Neural progenitor cell (in vitro differentiated cells): ENCODE data around the gene OAS1. TPM values are rescaled to one million over a fixed set of nuclear protein-coding genes. Genes with fewer than 3 reads are reported as not detected.

Experiments
- DNase-seq: peaks from one replicate; pipeline ENCODE4 v3.0.0-alpha.2; 2016; ENCODE audit warnings: low spot score
- H2AFZ ChIP-seq: fragments of 200-600 bp; sonication (generic); replicated peaks from 2 replicates; pipeline ENCODE4 v1.6.1; 2016; ENCODE audit warnings: antibody characterized with exemption
- H3F3A ChIP-seq: fragments of 200-600 bp; sonication (generic); 2 replicates; pipeline ENCODE4 v1.6.1; 2016; ENCODE audit warnings: antibody characterized with exemption, low read depth
- H3K27ac ChIP-seq: fragments of 200-600 bp; sonication (generic); 2 replicates; pipeline ENCODE4 v1.5.1; 2016; ENCODE audit warnings: mild to moderate bottlenecking
- H3K27me3 ChIP-seq: fragments of 200-600 bp; sonication (generic); 2 replicates; pipeline ENCODE4 v1.6.1; 2016; ENCODE audit warnings: mild to moderate bottlenecking, moderate library complexity
- H3K36me3 ChIP-seq: fragments of 200-600 bp; sonication (generic); 2 replicates; pipeline ENCODE4 v1.5.1; 2016
- H3K4me1 ChIP-seq: fragments of 200-600 bp; sonication (generic); 2 replicates; pipeline ENCODE4 v1.6.1; 2016; ENCODE audit warnings: mixed run types
- H3K4me2 ChIP-seq: fragments of 200-600 bp; sonication (generic); 2 replicates; pipeline ENCODE4 v1.6.1; 2016
- H3K4me3 ChIP-seq: fragments of 200-600 bp; sonication (generic); 2 replicates; pipeline ENCODE4 v1.5.1; 2016
- H3K79me2 ChIP-seq: fragments of 200-600 bp; sonication (generic); 2 replicates; pipeline ENCODE4 v1.6.1; 2016; ENCODE audit warnings: low read depth
- H3K9ac ChIP-seq: fragments of 200-600 bp; sonication (generic); 2 replicates; pipeline ENCODE4 v1.6.1; 2016
- H3K9me3 ChIP-seq: fragments of 200-600 bp; sonication (generic); 2 replicates; pipeline ENCODE4 v1.5.1; 2016; ENCODE audit warnings: low read depth
- H4K20me1 ChIP-seq: fragments of 200-600 bp; sonication (generic); 2 replicates; pipeline ENCODE4 v1.6.1; 2016; ENCODE audit warnings: low read depth
- H3K27ac Mint-ChIP-seq: 3 replicates; pipeline ENCODE4 v1.8.0; 2021; ENCODE audit warnings: mixed read lengths
- H3K27me3 Mint-ChIP-seq: 2 replicates; pipeline ENCODE4 v1.8.0; 2022; ENCODE audit warnings: low read depth, mild to moderate bottlenecking, inconsistent platforms, moderate library complexity, mixed read lengths; ENCODE audit not compliant: insufficient read depth
- H3K36me3 Mint-ChIP-seq: 3 replicates; pipeline ENCODE4 v1.8.0; 2021; ENCODE audit warnings: mixed read lengths
- H3K4me1 Mint-ChIP-seq: 3 replicates; pipeline ENCODE4 v1.8.0; 2021; ENCODE audit warnings: mixed read lengths
- H3K4me3 Mint-ChIP-seq: 3 replicates; pipeline ENCODE4 v1.8.0; 2021; ENCODE audit warnings: mild to moderate bottlenecking, moderate library complexity, mixed read lengths
- H3K9me3 Mint-ChIP-seq: 3 replicates; pipeline ENCODE4 v1.8.0; 2020; ENCODE audit warnings: mixed read lengths
- EZH2 ChIP-seq: fragments of 200-600 bp; sonication (generic); IDR thresholded peaks from 2 replicates; pipeline ENCODE4 v1.6.1; 2017; ENCODE audit warnings: antibody characterized with exemption, mild to moderate bottlenecking, moderate library complexity
- EZH2phosphoT487 ChIP-seq: fragments of 200-600 bp; sonication (generic); IDR thresholded peaks from 2 replicates; pipeline ENCODE4 v1.6.1; 2017; ENCODE audit warnings: antibody characterized with exemption
- total RNA-seq: library from RNA; depleted of rRNA; stranded (reverse); fragments of >200 nt; gene quantifications from 2 replicates; pipeline ENCODE4 v1.2.3, GENCODE V29; 2015; ENCODE audit warnings: low replicate concordance
- TF ChIP-seq, protein P1 (sequence below): fragments of 200-600 bp; sonication (generic); IDR thresholded peaks from 2 replicates; pipeline ENCODE4 v1.5.1; 2017; ENCODE audit warnings: antibody characterized with exemption, mild to moderate bottlenecking

OAS1 gene
- total RNA-seq, 1 donor from 2014 or later = not detected

DNA sequence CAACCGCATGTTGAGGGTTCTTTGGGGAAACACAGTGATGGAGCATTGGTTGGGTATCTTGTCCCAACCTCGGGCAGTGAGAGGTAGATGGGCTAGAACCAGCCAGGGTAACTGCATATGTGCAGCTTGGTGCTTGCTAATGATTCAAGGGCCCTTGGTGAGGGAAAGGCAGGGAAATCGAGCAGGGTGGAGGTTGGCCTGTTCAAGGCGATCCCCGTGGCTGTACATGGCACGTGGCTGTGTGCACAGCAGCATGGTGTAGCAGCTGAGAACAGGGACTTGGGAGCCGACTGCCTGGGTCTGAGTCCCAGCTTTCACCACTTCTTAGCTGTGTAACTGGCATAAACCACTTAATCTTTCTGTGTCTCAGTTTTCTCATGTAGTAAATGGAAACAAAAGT is 45.5 kb upstream of the OAS1 start:
- H3K4me1 Mint-ChIP-seq = no peaks in the 10 kb centered on the region
- TF ChIP-seq EZH2 (no peak), EZH2phosphoT487 (no peak)
- TF ChIP-seq, protein P1, sequence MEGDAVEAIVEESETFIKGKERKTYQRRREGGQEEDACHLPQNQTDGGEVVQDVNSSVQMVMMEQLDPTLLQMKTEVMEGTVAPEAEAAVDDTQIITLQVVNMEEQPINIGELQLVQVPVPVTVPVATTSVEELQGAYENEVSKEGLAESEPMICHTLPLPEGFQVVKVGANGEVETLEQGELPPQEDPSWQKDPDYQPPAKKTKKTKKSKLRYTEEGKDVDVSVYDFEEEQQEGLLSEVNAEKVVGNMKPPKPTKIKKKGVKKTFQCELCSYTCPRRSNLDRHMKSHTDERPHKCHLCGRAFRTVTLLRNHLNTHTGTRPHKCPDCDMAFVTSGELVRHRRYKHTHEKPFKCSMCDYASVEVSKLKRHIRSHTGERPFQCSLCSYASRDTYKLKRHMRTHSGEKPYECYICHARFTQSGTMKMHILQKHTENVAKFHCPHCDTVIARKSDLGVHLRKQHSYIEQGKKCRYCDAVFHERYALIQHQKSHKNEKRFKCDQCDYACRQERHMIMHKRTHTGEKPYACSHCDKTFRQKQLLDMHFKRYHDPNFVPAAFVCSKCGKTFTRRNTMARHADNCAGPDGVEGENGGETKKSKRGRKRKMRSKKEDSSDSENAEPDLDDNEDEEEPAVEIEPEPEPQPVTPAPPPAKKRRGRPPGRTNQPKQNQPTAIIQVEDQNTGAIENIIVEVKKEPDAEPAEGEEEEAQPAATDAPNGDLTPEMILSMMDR = no peak
- no peak overlapping the region for H3K27ac Mint-ChIP-seq
- Histone ChIP-seq H3K4me2 (no peak overlapping the region), H3K79me2 (no peaks in the 10 kb centered on the region), H3K27me3 (peaks cover 11% of the 10 kb centered on the region), H3K27ac (no peak overlapping the region), H4K20me1 (no peaks in the 10 kb centered on the region), H3K9ac (no peak overlapping the region), H3K4me1 (no peaks in the 10 kb centered on the region), H3K9me3 (no peaks in the 10 kb centered on the region), H2AFZ (no peak overlapping the region), H3K36me3 (no peaks in the 10 kb centered on the region), H3F3A (no peaks in the 10 kb centered on the region), H3K4me3 (no peak overlapping the region)
- no peak overlapping the region for H3K4me3 Mint-ChIP-seq
- peaks cover 12% of the 10 kb centered on the region for H3K27me3 Mint-ChIP-seq
- no peak for DNase-seq
- peaks cover 3% of the 10 kb centered on the region for H3K36me3 Mint-ChIP-seq
- peaks cover 2% of the 10 kb centered on the region for H3K9me3 Mint-ChIP-seq

- Histone ChIP-seq H3F3A (no peaks in the 10 kb centered on the region), H2AFZ (no peak overlapping the region), H3K4me3 (no peak overlapping the region), H3K27me3 (peaks cover 26% of the 10 kb centered on the region), H3K79me2 (no peaks in the 10 kb centered on the region), H4K20me1 (no peaks in the 10 kb centered on the region), H3K9ac (no peak overlapping the region), H3K36me3 (no peaks in the 10 kb centered on the region), H3K27ac (no peak overlapping the region), H3K4me1 (no peaks in the 10 kb centered on the region), H3K4me2 (no peak overlapping the region), H3K9me3 (no peaks in the 10 kb centered on the region)
- TF ChIP-seq EZH2 (no peak), EZH2phosphoT487 (no peak)
- TF ChIP-seq, protein P1 = no peak
- Mint-ChIP-seq H3K9me3 (peaks cover 2% of the 10 kb centered on the region), H3K27me3 (peaks cover 16% of the 10 kb centered on the region), H3K36me3 (peaks cover 3% of the 10 kb centered on the region), H3K4me3 (no peak overlapping the region), H3K27ac (no peak overlapping the region), H3K4me1 (no peaks in the 10 kb centered on the region)
- no peak for DNase-seq
Observed at GRCh38 chr12:112862636-112863290, 44.0 kb upstream of the OAS1 start.

GRCh38 chr12:112868459-112869041 is 38.2 kb upstream of the OAS1 start:
- Mint-ChIP-seq H3K27me3 (peaks cover 14% of the 10 kb centered on the region), H3K27ac (no peak overlapping the region), H3K9me3 (no peaks in the 10 kb centered on the region), H3K36me3 (no peaks in the 10 kb centered on the region), H3K4me3 (no peak overlapping the region), H3K4me1 (no peaks in the 10 kb centered on the region)
- H3F3A ChIP-seq = no peaks in the 10 kb centered on the region
- H3K9ac ChIP-seq = no peak overlapping the region
- no peak for TF ChIP-seq EZH2
- TF ChIP-seq, protein P1 = no peak
- TF ChIP-seq EZH2phosphoT487 = no peak
- H3K4me3 ChIP-seq = no peak overlapping the region
- H2AFZ ChIP-seq = no peak overlapping the region
- H3K4me1 ChIP-seq = no peaks in the 10 kb centered on the region
- no peaks in the 10 kb centered on the region for H3K9me3 ChIP-seq
- no peaks in the 10 kb centered on the region for H3K79me2 ChIP-seq
- H3K4me2 ChIP-seq = no peak overlapping the region
- H3K27me3 ChIP-seq = peaks cover 60% of the 10 kb centered on the region
- H4K20me1 ChIP-seq = no peaks in the 10 kb centered on the region
- H3K36me3 ChIP-seq = no peaks in the 10 kb centered on the region
- peak; percentile 53 for DNase-seq
- no peak overlapping the region for H3K27ac ChIP-seq
